ENCODE data around the gene ZNF423. TPM values are rescaled to one million over a fixed set of nuclear protein-coding genes. Genes with fewer than 3 reads are reported as not detected.

Gene ZNF423
- total RNA-seq, 1 donor from 2014 or later, result 10.7 TPM

DNA sequence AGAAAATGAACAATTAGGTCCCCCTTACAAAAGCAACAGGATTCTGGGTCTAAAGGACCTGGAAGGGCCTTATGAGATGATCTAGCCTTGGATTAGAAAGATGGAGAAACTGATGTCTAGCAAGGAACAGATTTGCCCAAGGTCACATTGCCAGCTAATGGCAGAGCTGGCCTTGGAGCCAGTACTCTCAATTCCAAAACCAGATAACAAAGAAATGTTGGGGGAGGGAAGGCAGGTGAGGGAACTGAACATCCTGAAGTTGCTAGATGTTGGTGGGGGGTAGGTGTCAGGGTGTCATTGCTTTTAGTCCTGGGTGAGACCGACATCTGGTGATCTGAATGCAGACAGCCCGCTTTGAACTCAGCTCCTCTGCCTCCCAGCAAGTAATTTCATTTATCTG lies 11.3 kb upstream of the ZNF423 start:
- intact Hi-C loops (cut with DNase I), result no loop called here
- ATAC-seq, result no peak

DNA sequence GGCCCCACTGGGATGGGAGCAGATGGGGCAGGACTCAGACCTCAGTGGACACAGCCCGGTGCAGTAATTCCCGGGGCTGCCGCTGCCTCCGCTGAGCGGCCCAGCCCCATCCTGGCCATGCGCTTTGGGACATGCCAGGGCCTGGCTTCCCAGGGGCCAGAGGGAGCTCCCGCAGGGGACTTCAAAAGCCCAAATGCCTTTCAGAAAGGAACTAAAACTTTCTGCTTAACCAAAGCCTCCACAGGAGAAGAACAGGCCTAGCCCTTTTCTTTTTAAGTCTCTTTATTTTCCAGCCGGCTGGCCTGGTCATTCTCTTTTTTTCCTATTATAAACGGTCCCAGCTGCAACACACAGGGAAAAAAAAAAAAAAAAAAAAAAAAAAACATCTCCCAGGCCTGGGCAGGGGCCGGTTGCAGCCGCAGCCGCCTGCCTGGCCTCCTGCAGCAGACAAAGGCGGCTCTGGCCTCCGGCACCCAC lies 10.7 kb upstream of the ZNF423 start:
- H3K9me3 ChIP-seq, result no peaks in the 10 kb centered on the region
- no peak overlapping the region for H3K27ac ChIP-seq
- no peak overlapping the region for H3K4me3 ChIP-seq
- intact Hi-C loops (cut with DNase I), result no loop called here
- ATAC-seq, result no peak
- H3K27me3 ChIP-seq (ENCODE audit: low read depth), result no peaks in the 10 kb centered on the region
- TF ChIP-seq, protein P1, sequence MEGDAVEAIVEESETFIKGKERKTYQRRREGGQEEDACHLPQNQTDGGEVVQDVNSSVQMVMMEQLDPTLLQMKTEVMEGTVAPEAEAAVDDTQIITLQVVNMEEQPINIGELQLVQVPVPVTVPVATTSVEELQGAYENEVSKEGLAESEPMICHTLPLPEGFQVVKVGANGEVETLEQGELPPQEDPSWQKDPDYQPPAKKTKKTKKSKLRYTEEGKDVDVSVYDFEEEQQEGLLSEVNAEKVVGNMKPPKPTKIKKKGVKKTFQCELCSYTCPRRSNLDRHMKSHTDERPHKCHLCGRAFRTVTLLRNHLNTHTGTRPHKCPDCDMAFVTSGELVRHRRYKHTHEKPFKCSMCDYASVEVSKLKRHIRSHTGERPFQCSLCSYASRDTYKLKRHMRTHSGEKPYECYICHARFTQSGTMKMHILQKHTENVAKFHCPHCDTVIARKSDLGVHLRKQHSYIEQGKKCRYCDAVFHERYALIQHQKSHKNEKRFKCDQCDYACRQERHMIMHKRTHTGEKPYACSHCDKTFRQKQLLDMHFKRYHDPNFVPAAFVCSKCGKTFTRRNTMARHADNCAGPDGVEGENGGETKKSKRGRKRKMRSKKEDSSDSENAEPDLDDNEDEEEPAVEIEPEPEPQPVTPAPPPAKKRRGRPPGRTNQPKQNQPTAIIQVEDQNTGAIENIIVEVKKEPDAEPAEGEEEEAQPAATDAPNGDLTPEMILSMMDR (IDR thresholded peaks at IDR 0.05), result no peak
- H3K4me1 ChIP-seq, result no peaks in the 10 kb centered on the region
- H3K36me3 ChIP-seq, result no peaks in the 10 kb centered on the region
- DNase-seq, result no peak

More for the DNA sequence above, 11.3 kb upstream of the ZNF423 start:
- no peaks in the 10 kb centered on the region for H3K9me3 ChIP-seq
- no peaks in the 10 kb centered on the region for H3K36me3 ChIP-seq
- no peaks in the 10 kb centered on the region for H3K4me1 ChIP-seq
- H3K27me3 ChIP-seq (ENCODE audit: low read depth), result no peaks in the 10 kb centered on the region
- no peak overlapping the region for H3K27ac ChIP-seq
- no peak overlapping the region for H3K4me3 ChIP-seq
- TF ChIP-seq, protein P1 (IDR thresholded peaks at IDR 0.05), result no peak
- DNase-seq, result no peak

DNA sequence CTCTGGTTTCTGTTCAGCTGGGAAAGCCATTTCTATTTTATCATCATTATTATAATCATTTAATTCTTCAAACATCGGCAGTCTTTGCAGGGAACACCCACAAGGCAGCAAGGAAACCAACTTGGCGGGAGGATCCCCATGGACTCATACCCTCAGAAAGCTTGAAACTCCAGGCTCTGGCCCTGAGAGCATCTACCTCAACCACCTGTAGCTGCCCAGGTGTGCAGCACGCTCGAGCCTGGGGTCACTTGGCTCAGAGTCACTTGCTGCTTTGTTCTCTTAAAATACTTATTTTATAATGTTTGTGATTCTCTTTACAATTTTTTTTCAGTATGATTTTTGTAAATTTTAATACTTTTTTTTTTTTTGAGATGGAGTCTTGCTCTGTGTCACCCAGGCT lies 6.8 kb upstream of the ZNF423 start:
- Histone ChIP-seq H3K4me1 (peaks cover 9% of the 10 kb centered on the region), H3K36me3 (no peaks in the 10 kb centered on the region), H3K4me3 (no peak overlapping the region), H3K27ac (no peak overlapping the region), H3K27me3 (ENCODE audit: low read depth) (peaks cover 13% of the 10 kb centered on the region), H3K9me3 (no peaks in the 10 kb centered on the region)
- intact Hi-C loops (cut with DNase I), result no loop called here
- TF ChIP-seq, protein P1 (IDR thresholded peaks at IDR 0.05), result no peak
- DNase-seq, result no peak
- no peak for ATAC-seq

DNA sequence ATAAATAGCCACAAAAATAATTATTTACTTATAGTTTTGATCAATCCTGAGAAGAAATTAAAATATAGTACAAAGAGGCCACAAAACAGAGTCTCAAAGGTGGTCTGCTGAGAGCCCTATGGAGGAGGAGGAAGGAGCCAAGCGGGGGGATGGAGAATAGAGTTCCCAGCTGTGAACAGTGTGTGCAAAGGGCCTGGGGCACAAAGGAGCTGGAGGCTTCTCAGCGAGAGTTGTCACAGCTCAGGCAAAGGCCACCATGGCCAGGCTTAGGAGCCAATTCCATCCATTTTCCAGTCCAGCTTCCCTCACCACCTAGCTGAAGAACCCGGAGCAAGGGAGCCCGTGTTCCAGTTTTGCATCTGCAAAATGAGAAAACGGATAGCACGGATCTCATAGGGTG lies 5.4 kb upstream of the ZNF423 start:
- no peak for ATAC-seq
- Histone ChIP-seq H3K36me3 (no peaks in the 10 kb centered on the region), H3K27ac (no peak overlapping the region), H3K4me3 (no peak overlapping the region), H3K9me3 (no peaks in the 10 kb centered on the region), H3K27me3 (ENCODE audit: low read depth) (peaks cover 17% of the 10 kb centered on the region), H3K4me1 (peaks cover 14% of the 10 kb centered on the region)
- TF ChIP-seq, protein P1 (IDR thresholded peaks at IDR 0.05), result no peak
- intact Hi-C loops (cut with DNase I), result no loop called here
- DNase-seq, result no peak

DNA sequence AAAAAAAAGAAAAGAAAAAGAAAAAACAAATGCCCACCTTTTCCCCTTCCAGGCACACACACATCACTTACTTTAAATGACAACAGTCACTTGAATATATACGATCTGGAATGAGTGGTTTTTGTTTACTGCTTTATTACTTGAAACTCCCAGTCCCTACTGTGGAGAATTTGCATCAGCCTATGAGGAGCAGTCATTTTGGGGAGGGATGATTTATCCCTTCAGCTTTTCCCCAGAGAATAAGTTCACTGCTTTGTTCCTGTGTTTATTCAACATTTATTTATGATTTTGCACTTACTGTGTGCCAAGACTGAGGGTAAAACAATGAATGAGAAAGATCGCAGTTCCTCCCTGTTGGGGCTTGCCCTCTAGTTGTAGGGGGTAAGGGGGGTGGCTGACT lies 4.7 kb upstream of the ZNF423 start:
- Histone ChIP-seq H3K27ac (no peak overlapping the region), H3K36me3 (no peaks in the 10 kb centered on the region), H3K27me3 (ENCODE audit: low read depth) (peaks cover 17% of the 10 kb centered on the region), H3K4me3 (no peak overlapping the region), H3K4me1 (peaks cover 14% of the 10 kb centered on the region), H3K9me3 (no peaks in the 10 kb centered on the region)
- TF ChIP-seq, protein P1 (IDR thresholded peaks at IDR 0.05), result no peak
- no peak for ATAC-seq
- intact Hi-C loops (cut with DNase I), result no loop called here
- no peak for DNase-seq
